ENCODE results near the gene KRTAP5-6. TPM values are rescaled to one million over a fixed set of nuclear protein-coding genes. Genes with fewer than 3 reads are reported as not detected.

KRTAP5-6 gene
- total RNA-seq, 1 donor from 2014 or later = not detected

- intact Hi-C loops (cut with DNase I) = no loop called here
- Histone ChIP-seq H3K36me3 (no peaks in the 10 kb centered on the region), H3K27me3 (no peaks in the 10 kb centered on the region), H3K27ac (no peak overlapping the region), H3K9me3 (no peaks in the 10 kb centered on the region), H3K4me3 (no peak overlapping the region), H3K4me1 (peaks cover 7% of the 10 kb centered on the region)
- TF ChIP-seq POLR2A (IDR thresholded peaks at IDR 0.05) = no peak
- no peak for DNase-seq (ENCODE audit: extremely low spot score in 2 of 2)
Measured at GRCh38 chr11:1727096-1727690, 30.2 kb downstream of the KRTAP5-6 start.

DNA sequence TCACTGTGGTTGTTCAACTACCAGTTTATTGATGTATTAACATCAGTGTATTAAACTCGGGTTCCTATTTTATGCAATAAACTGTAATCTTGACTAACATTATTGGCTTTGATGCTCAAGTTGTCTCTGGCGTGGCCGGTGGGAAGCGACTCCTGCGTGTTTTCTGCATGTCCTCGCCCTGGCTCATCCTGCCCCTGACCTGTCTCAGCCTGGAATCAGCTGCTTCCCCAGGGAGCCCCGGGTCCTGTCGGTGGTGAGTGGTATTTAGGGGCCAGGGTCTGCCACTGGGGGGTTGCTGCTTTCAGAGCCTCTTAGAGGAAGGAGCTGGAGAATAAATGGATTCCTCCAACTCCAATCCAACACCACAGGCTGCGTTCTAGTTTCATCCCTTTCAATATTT, 30.9 kb downstream of the KRTAP5-6 start:
- no peaks in the 10 kb centered on the region for H3K9me3 ChIP-seq
- no peak overlapping the region for H3K27ac ChIP-seq
- no peak overlapping the region for H3K4me3 ChIP-seq
- DNase-seq (ENCODE audit: extremely low spot score in 2 of 2) = no peak
- no peaks in the 10 kb centered on the region for H3K27me3 ChIP-seq
- intact Hi-C loops (cut with DNase I) = no loop called here
- no peaks in the 10 kb centered on the region for H3K36me3 ChIP-seq
- H3K4me1 ChIP-seq = peaks cover 7% of the 10 kb centered on the region
- TF ChIP-seq POLR2A (IDR thresholded peaks at IDR 0.05) (no peak), CTCF (IDR thresholded peaks at IDR 0.05) (no peak), POLR2AphosphoS5 (IDR thresholded peaks at IDR 0.05; ENCODE audit: insufficient read depth in 1 of 2, low read depth in 1 of 2) (no peak)

GRCh38 chr11:1728301-1728700, 31.3 kb downstream of the KRTAP5-6 start:
- Histone ChIP-seq H3K9me3 (no peaks in the 10 kb centered on the region), H3K4me1 (peaks cover 7% of the 10 kb centered on the region), H3K27ac (no peak overlapping the region), H3K27me3 (no peaks in the 10 kb centered on the region), H3K4me3 (no peak overlapping the region), H3K36me3 (no peaks in the 10 kb centered on the region)
- DNase-seq (ENCODE audit: extremely low spot score in 2 of 2) = no peak
- intact Hi-C loops (cut with DNase I) = no loop called here
- no peak for TF ChIP-seq POLR2AphosphoS5 (IDR thresholded peaks at IDR 0.05; ENCODE audit: insufficient read depth in 1 of 2, low read depth in 1 of 2)
- TF ChIP-seq POLR2A (IDR thresholded peaks at IDR 0.05) = no peak
- no peak for TF ChIP-seq CTCF (IDR thresholded peaks at IDR 0.05)

DNA sequence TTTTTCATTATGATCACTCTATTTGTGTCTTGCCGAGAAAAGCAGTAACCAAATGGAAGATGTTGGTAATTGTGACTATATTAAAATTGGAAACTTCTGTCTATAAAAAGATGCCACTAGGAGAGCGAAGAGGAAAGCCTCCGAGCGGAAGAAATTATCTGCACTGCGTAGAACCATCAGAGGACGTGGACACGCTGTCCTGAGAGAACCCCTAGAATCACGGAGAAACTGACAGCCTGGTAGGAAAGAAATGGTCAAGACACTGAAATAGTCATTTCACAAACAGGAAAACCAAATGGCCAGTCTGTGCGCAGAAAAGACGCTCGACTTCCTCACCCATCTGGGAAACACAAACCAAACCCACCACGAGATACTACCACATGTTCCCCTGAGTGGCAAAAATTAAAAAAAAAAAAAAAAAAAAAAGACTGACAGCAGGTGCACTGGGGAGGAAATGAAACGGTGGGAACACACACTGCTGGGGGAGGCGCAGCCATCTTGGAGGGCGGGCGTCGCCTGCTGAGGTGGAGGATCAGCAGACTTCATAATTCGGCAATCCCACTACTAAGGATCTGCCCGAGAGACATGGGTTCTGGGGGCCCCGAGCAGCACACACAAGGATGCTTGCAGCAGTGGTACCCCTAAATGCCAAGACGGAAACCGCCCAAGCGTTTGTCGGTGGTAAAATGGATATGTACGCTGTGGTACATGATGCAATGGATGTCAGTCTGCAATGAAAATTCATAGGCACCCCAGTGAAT, 32.1 kb downstream of the KRTAP5-6 start:
- DNase-seq (ENCODE audit: extremely low spot score in 2 of 2) = no peak
- Histone ChIP-seq H3K27me3 (no peaks in the 10 kb centered on the region), H3K36me3 (no peaks in the 10 kb centered on the region), H3K27ac (no peak overlapping the region), H3K4me3 (no peak overlapping the region), H3K4me1 (peaks cover 7% of the 10 kb centered on the region), H3K9me3 (no peaks in the 10 kb centered on the region)
- intact Hi-C loops (cut with DNase I) = no loop called here
- no peak for TF ChIP-seq POLR2AphosphoS5 (IDR thresholded peaks at IDR 0.05; ENCODE audit: insufficient read depth in 1 of 2, low read depth in 1 of 2)

- H3K4me1 ChIP-seq = peaks cover 7% of the 10 kb centered on the region
- DNase-seq (ENCODE audit: extremely low spot score in 2 of 2) = no peak
- H3K27ac ChIP-seq = no peak overlapping the region
- intact Hi-C loops (cut with DNase I) = no loop called here
- TF ChIP-seq POLR2AphosphoS5 (IDR thresholded peaks at IDR 0.05; ENCODE audit: insufficient read depth in 1 of 2, low read depth in 1 of 2) = no peak
- no peak for TF ChIP-seq CTCF (IDR thresholded peaks at IDR 0.05)
- no peak for TF ChIP-seq POLR2A (IDR thresholded peaks at IDR 0.05)
- H3K9me3 ChIP-seq = no peaks in the 10 kb centered on the region
- H3K4me3 ChIP-seq = no peak overlapping the region
- H3K36me3 ChIP-seq = no peaks in the 10 kb centered on the region
- H3K27me3 ChIP-seq = no peaks in the 10 kb centered on the region
Measured at GRCh38 chr11:1729692-1730011, 32.7 kb downstream of the KRTAP5-6 start.

DNA sequence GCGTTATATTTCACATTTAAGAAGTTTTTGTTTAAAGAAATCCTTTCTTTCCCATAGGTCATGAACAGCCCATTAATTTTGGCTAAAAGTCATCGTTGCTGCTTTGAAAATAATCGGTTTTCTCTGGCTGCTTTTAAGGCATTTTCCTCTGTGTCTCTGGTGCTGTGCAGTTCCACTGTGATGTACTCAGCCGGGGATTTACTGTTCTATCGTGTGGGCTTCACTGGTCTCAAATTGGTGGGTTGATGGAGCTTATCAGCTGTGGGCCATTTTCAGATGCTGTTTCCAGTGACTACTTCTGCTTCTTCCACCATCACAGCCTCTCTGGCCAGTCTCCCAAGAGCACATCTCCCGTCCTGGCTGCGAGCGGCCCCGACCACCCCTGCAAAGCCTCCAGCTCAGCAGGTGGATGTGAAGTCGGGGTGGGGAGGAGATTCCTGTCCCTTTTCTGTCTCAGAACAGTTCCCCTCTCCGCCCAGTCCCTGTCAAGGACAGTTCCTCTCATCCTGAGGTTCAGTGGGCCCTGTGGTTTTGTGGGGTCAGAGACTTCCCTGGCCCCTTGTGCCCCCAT, 33.1 kb downstream of the KRTAP5-6 start:
- Histone ChIP-seq H3K27me3 (no peaks in the 10 kb centered on the region), H3K36me3 (no peaks in the 10 kb centered on the region), H3K4me3 (no peak overlapping the region), H3K9me3 (no peaks in the 10 kb centered on the region), H3K27ac (no peak overlapping the region), H3K4me1 (peaks cover 7% of the 10 kb centered on the region)
- no peak for DNase-seq (ENCODE audit: extremely low spot score in 2 of 2)
- TF ChIP-seq CTCF (IDR thresholded peaks at IDR 0.05) = no peak
- no peak for TF ChIP-seq POLR2A (IDR thresholded peaks at IDR 0.05)
- TF ChIP-seq POLR2AphosphoS5 (IDR thresholded peaks at IDR 0.05; ENCODE audit: insufficient read depth in 1 of 2, low read depth in 1 of 2) = no peak
- intact Hi-C loops (cut with DNase I) = no loop called here

Measured in vagina (tissue), 2 donors.